Type B pancreatic cell (in vitro differentiated cells): Measurements from ENCODE around the gene OOSP4A. TPM values are rescaled to one million over a fixed set of nuclear protein-coding genes. Genes with fewer than 3 reads are reported as not detected.

Experiments
- total RNA-seq: library from RNA; stranded (reverse); gene quantifications from 2 replicates; pipeline ENCODE4 v1.2.1, GENCODE V29; 2021; ENCODE audit warnings: low replicate concordance

OOSP4A gene
- total RNA-seq, 1 donor from 2014 or later: not detected

Other genes starting within 250 kb of the OOSP4A start
- 44.6 and 75.8 TPM in 2 replicates for gene STX3, start 208.7 kb upstream of the OOSP4A start, total RNA-seq
- gene MRPL16, start 153.3 kb upstream of the OOSP4A start, total RNA-seq: 46.2 and 67.1 TPM in 2 replicates
- gene CBLIF, start 118.5 kb upstream of the OOSP4A start, total RNA-seq: 11.2 and 54.6 TPM in 2 replicates
- 19.3 and 269 TPM in 2 replicates for gene TCN1, start 97.5 kb upstream of the OOSP4A start, total RNA-seq
- not detected in 2 replicates for gene OOSP3, start 85.3 kb upstream of the OOSP4A start, total RNA-seq
- not detected in 2 replicates for gene OOSP1, start 25.6 kb upstream of the OOSP4A start, total RNA-seq
- gene OOSP4B, start 53.1 kb downstream of the OOSP4A start, total RNA-seq: not detected in 2 replicates
- not detected in 2 replicates for gene OOSP2, start 76.4 kb downstream of the OOSP4A start, total RNA-seq
- not detected in 2 replicates for gene MS4A3, start 92.6 kb downstream of the OOSP4A start, total RNA-seq
- gene MS4A2, start 124.6 kb downstream of the OOSP4A start, total RNA-seq: not detected in 2 replicates
- 4.2 TPM in 1 of 2 replicates, not detected in the other for gene MS4A6A, start 219.1 kb downstream of the OOSP4A start, total RNA-seq